K562 (cell line): ENCODE data around the gene POLE2. TPM values are rescaled to one million over a fixed set of nuclear protein-coding genes. Genes with fewer than 3 reads are reported as not detected.

Experiments
- CBFA2T2 ChIP-seq: fragments of 450-650 bp; conservative IDR thresholded peaks from 2 replicates; pipeline ENCODE4 v1.6.1; 2017; ENCODE audit warnings: mild to moderate bottlenecking
- ELF2 ChIP-seq: fragments of 250-450 bp; sonication (Bioruptor Pico); IDR thresholded peaks from 2 replicates; pipeline ENCODE4 v1.5.0; 2021; ENCODE audit warnings: mild to moderate bottlenecking
- EP400 ChIP-seq: fragments of 450-650 bp; IDR thresholded peaks from 2 replicates; pipeline ENCODE4 v1.6.1; 2017; ENCODE audit warnings: antibody characterized with exemption, mild to moderate bottlenecking, moderate library complexity
- ESRRA ChIP-seq: fragments of 450-650 bp; IDR thresholded peaks from 2 replicates; pipeline ENCODE4 v1.6.1; 2014; ENCODE audit warnings: low read depth, mild to moderate bottlenecking, moderate library complexity, borderline replicate concordance
- FOXK1 ChIP-seq: sonication (generic); formaldehyde crosslinking; IDR thresholded peaks from 2 replicates; pipeline ENCODE4 v1.8.0; 2022; ENCODE audit warnings: missing genetic modification reagents, mild to moderate bottlenecking, borderline replicate concordance
- HDAC3 ChIP-seq: fragments of 450-650 bp; IDR thresholded peaks from 2 replicates; pipeline ENCODE4 v1.6.1; 2018; ENCODE audit warnings: borderline replicate concordance, mild to moderate bottlenecking, moderate library complexity; ENCODE audit not compliant: partially characterized antibody
- JUND ChIP-seq, 2 experiments: IDR thresholded peaks; 2 replicates in 1 of 2; 3 replicates in 1 of 2; pipeline ENCODE4 v1.6.1; 2011; ENCODE audit warnings: borderline replicate concordance in 2 of 2, low read depth in 2 of 2, low read length in 2 of 2, improper control_type of control experiment in 1 of 2, missing biosample characterization in 1 of 2, missing genetic modification characterization in 1 of 2, missing genetic modification reagents in 1 of 2
- MCM7 ChIP-seq, 2 experiments: fragments of 450-650 bp; IDR thresholded peaks; 2 replicates each; pipeline ENCODE4 v1.6.1; 2016 to 2018
- TAL1 ChIP-seq: fragments of 450-650 bp; IDR thresholded peaks from 2 replicates; pipeline ENCODE4 v1.6.1; 2016; ENCODE audit warnings: mild to moderate bottlenecking
- ZNF318 ChIP-seq, 2 experiments: fragments of 450-650 bp; IDR thresholded peaks; 2 replicates each; pipeline ENCODE4 v1.6.1; 2016; ENCODE audit warnings: mild to moderate bottlenecking in 2 of 2, borderline replicate concordance in 1 of 2, low read depth in 1 of 2, moderate library complexity in 1 of 2
- polyA plus RNA-seq, 8 experiments: library from polyadenylated mRNA; depleted of rRNA in 4 of 8; stranded (reverse) in 5 of 8; unstranded in 3 of 8; fragments of >200 nt; fragmentation: Nextera tagmentation in 2 of 8; fragmentation: Illumina TruSeq in 1 of 8; extraction: Ambion mirVana in 2 of 8; extraction: Trizol in 1 of 8; gene quantifications; 2 replicates each; pipeline versions ENCODE4 v1.2.1 to v1.2.3, GENCODE V29; 2011 to 2014; ENCODE audit warnings: inconsistent platforms in 1 of 8, missing spikeins in 1 of 8
- total RNA-seq, 7 experiments: library from RNA; depleted of rRNA in 6 of 7; stranded (reverse); fragments of >200 nt in 6 of 7; fragmentation: Illumina TruSeq in 2 of 7; extraction: Trizol in 2 of 7; gene quantifications; 2 replicates each; pipeline versions ENCODE4 v1.2.1 to v1.2.3, GENCODE V29; 2011 to 2021; ENCODE audit warnings: low replicate concordance in 1 of 7
- TF ChIP-seq, protein P1 (sequence below), 2 experiments: IDR thresholded peaks; 2 replicates each; pipeline ENCODE4 v1.6.1; 2011; ENCODE audit warnings: borderline replicate concordance in 1 of 2, control low read depth in 1 of 2, low read depth in 1 of 2, low read length in 1 of 2, mild to moderate bottlenecking in 1 of 2, mixed read lengths in 1 of 2, moderate library complexity in 1 of 2; ENCODE audit not compliant: insufficient read depth in 1 of 2, insufficient read length in 1 of 2, poor library complexity in 1 of 2, severe bottlenecking in 1 of 2; ENCODE audit errors: extremely low read depth in 1 of 2
- TF ChIP-seq, protein P2 (sequence below): fragments of 250-450 bp; sonication (Bioruptor Pico); IDR thresholded peaks from 2 replicates; pipeline ENCODE4 v1.5.0; 2021
- TF ChIP-seq, protein P3 (sequence below): fragments of 200-800 bp; sonication (Bioruptor generic); IDR thresholded peaks from 2 replicates; pipeline ENCODE4 v1.6.1; 2017; ENCODE audit warnings: missing genetic modification characterization, missing compliant biosample characterization

POLE2 gene
- total and polyA plus RNA-seq, 9 of the 15 experiments (the other 6 are each of a cell fraction or from before 2014, with no cell fraction given) = 30.7 to 78.4 (median 55.4) TPM

GRCh38 chr14:49692811-49693734 is 5.1 kb upstream of the POLE2 start, which contains the start of gene KLHDC1 (continued):
- TF ChIP-seq ZNF318 (IDR thresholded peaks at IDR 0.05; ENCODE audit: borderline replicate concordance in 1 of 2, low read depth in 1 of 2) = no peak
- TF ChIP-seq HDAC3 = no peak
- TF ChIP-seq, protein P1, sequence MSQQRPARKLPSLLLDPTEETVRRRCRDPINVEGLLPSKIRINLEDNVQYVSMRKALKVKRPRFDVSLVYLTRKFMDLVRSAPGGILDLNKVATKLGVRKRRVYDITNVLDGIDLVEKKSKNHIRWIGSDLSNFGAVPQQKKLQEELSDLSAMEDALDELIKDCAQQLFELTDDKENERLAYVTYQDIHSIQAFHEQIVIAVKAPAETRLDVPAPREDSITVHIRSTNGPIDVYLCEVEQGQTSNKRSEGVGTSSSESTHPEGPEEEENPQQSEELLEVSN (IDR thresholded peaks at IDR 0.05; ENCODE audit: borderline replicate concordance in 1 of 2, extremely low read depth in 1 of 2, insufficient read depth in 1 of 2, insufficient read length in 1 of 2, low read depth in 1 of 2, low read length in 1 of 2, poor library complexity in 1 of 2, severe bottlenecking in 1 of 2) = peak; percentile 40 to 65
- TF ChIP-seq, protein P2, sequence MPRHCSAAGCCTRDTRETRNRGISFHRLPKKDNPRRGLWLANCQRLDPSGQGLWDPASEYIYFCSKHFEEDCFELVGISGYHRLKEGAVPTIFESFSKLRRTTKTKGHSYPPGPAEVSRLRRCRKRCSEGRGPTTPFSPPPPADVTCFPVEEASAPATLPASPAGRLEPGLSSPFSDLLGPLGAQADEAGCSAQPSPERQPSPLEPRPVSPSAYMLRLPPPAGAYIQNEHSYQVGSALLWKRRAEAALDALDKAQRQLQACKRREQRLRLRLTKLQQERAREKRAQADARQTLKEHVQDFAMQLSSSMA = no peak
- no peak for TF ChIP-seq FOXK1 (CRISPR knock-in tag)
- no peak for TF ChIP-seq EP400
- no peak for TF ChIP-seq JUND (IDR thresholded peaks at IDR 0.05; ENCODE audit: borderline replicate concordance, low read depth, low read length)
- no peak for TF ChIP-seq JUND (tag; IDR thresholded peaks at IDR 0.05; ENCODE audit: borderline replicate concordance, low read depth, low read length)
- no peak for TF ChIP-seq ESRRA
- no peak for TF ChIP-seq CBFA2T2
- peak; percentile 35; the same call in 1 of the 2 replicates for TF ChIP-seq ELF2 (CRISPR knock-in tag)
- TF ChIP-seq TAL1 = no peak
- TF ChIP-seq, protein P3, sequence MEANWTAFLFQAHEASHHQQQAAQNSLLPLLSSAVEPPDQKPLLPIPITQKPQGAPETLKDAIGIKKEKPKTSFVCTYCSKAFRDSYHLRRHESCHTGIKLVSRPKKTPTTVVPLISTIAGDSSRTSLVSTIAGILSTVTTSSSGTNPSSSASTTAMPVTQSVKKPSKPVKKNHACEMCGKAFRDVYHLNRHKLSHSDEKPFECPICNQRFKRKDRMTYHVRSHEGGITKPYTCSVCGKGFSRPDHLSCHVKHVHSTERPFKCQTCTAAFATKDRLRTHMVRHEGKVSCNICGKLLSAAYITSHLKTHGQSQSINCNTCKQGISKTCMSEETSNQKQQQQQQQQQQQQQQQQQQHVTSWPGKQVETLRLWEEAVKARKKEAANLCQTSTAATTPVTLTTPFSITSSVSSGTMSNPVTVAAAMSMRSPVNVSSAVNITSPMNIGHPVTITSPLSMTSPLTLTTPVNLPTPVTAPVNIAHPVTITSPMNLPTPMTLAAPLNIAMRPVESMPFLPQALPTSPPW (CRISPR knock-in tag) = peak; percentile 68
- no peak for TF ChIP-seq MCM7 (IDR thresholded peaks at IDR 0.05)
